Dendritic cell treated with granulocyte-macrophage colony-stimulating factor and Interleukin-4, amounts not matched to agents 40 ng/mL and 50 ng/mL, for 4 days (primary cell): ENCODE data around the gene ZFYVE28.

Experiments
- H3K27ac Mint-ChIP-seq: one replicate; pipeline ENCODE4 v1.8.0; 2022; ENCODE audit warnings: mild to moderate bottlenecking, mixed read lengths
- H3K27me3 Mint-ChIP-seq: one replicate; pipeline ENCODE4 v1.8.0; 2022; ENCODE audit warnings: mild to moderate bottlenecking, mixed read lengths
- H3K36me3 Mint-ChIP-seq: one replicate; pipeline ENCODE4 v1.8.0; 2022; ENCODE audit warnings: low read depth, mixed read lengths
- H3K4me1 Mint-ChIP-seq: one replicate; pipeline ENCODE4 v1.8.0; 2022; ENCODE audit warnings: low read depth, mixed read lengths
- H3K4me3 Mint-ChIP-seq: one replicate; pipeline ENCODE4 v1.8.0; 2022; ENCODE audit warnings: mild to moderate bottlenecking, moderate library complexity, mixed read lengths
- H3K9me3 Mint-ChIP-seq: one replicate; pipeline ENCODE4 v1.8.0; 2022; ENCODE audit warnings: mixed read lengths
- intact Hi-C: fragments of 100-400 bp; cut with micrococcal nuclease; formaldehyde crosslinking; loops from one replicate; pipeline ENCODE4 v1.15.0; 2022

The ZFYVE28 gene

DNA sequence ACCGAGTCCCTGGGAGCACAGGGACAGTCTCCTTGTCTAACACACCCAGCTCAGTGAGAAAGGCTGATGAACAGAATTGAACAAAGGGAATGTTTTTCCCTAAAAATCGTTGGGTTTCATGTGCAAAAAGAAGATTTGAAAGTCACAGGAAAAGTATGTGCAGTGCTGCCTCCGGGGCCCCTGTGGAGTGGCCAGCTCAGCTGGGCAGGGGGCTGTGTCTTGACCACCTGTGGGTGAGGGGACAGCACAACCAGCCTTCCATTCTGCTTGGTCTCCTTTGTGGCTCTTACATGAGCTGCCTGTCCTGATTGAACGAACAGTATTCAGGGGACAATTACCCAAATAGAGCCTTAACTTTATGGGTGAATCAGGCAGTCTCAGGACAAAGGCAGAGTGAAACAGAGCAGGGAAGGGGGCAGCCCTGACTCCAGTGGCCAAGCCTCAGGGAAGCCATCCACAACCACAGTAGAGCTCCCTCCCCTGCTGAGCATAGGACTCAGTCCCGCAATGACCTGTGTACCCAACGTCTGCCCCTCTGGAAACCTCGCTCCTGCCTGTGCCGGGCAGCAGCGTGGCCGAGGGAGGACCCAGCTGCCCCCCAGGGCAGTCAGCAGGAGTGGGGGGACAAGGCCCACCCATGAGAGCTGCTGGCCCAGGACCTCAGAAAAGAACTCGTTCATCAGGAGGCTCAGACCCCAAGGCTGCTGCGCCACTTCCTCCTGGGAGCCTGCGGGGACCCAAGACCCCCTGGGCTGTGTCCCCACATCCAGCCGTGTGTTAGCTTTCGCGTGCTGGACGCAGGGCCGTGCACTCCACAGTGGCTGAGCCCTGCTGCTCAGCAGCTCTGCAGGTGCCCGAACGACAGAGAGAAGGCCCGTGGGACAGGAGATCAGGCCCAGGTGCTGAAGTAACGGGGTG is 96.9 kb downstream of the ZFYVE28 start:
- Mint-ChIP-seq H3K27me3 (peaks cover 2% of the 10 kb centered on the region), H3K27ac (no peak overlapping the region), H3K9me3 (no peaks in the 10 kb centered on the region), H3K4me1 (no peaks in the 10 kb centered on the region), H3K36me3 (no peaks in the 10 kb centered on the region), H3K4me3 (no peak overlapping the region)
- intact Hi-C loops: no loop called here

DNA sequence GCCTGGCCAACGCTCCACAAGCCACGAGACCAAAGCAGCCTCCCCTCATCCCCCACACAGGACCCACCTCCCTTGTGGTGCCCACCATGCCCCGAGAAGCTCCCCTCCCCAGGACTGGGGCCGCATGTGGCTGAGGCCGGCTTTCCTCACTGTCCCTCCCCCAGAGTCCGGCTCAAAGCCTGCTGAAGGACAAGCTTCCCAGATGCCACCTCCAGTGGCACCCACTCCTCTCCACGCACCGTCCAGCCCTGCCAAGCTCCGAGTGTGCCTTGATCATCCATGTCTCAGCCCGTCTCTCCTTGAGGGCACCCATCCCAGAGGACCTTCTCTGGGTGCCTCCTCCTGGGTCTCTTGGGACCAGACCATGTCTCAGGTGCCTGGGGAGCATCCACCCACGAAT is 97.7 kb downstream of the ZFYVE28 start:
- Mint-ChIP-seq H3K4me3 (no peak overlapping the region), H3K9me3 (no peaks in the 10 kb centered on the region), H3K27me3 (peaks cover 3% of the 10 kb centered on the region), H3K36me3 (no peaks in the 10 kb centered on the region), H3K4me1 (no peaks in the 10 kb centered on the region), H3K27ac (no peak overlapping the region)
- intact Hi-C loops: no loop called here

DNA sequence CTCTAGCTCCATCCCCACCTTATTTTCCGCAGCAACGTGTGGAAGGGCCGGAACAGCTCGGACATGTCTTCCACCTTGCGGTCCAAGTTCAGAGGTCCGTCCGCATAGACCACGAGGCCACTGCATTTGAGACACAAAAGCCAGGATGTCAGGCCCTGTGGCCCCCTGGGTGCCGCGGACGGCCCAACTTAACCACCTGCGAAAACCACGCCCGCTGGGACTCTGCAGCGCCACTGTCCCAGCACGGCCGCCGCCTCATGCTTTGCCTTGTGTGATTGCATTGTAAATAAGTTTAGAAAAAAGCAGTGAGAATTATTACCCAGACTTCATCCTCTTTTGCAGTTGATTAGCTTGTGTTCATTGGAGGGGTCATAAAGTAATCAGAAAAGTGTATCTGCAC is 98.3 kb downstream of the ZFYVE28 start:
- Mint-ChIP-seq H3K27me3 (peaks cover 2% of the 10 kb centered on the region), H3K4me3 (no peak overlapping the region), H3K4me1 (no peaks in the 10 kb centered on the region), H3K36me3 (no peaks in the 10 kb centered on the region), H3K27ac (no peak overlapping the region), H3K9me3 (no peaks in the 10 kb centered on the region)
- intact Hi-C loops: no loop called here

DNA sequence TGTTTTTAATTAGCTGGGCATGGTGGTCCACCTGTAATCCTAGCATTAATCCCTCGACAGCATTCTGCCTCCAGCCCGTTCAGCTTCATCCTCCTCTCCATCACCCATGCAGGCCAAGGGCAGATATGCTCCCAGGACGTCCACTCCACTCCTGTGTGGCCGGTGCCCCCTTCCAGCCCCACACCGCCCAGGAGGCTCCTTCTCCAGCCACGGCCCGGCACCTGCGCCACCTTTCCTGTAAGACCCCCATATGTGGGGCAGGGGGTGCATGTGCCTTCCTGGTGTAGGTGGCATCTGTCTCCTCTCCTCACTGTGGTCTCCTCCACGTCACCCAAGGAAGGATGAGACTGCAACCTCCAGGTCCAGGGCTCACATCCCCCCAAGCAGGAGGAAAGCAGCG is 99.6 kb downstream of the ZFYVE28 start:
- H3K27ac Mint-ChIP-seq: no peak overlapping the region
- intact Hi-C loops: no loop called here
- H3K4me1 Mint-ChIP-seq: no peaks in the 10 kb centered on the region
- peaks cover 2% of the 10 kb centered on the region for H3K27me3 Mint-ChIP-seq
- H3K36me3 Mint-ChIP-seq: no peaks in the 10 kb centered on the region
- H3K4me3 Mint-ChIP-seq: no peak overlapping the region
- no peaks in the 10 kb centered on the region for H3K9me3 Mint-ChIP-seq

DNA sequence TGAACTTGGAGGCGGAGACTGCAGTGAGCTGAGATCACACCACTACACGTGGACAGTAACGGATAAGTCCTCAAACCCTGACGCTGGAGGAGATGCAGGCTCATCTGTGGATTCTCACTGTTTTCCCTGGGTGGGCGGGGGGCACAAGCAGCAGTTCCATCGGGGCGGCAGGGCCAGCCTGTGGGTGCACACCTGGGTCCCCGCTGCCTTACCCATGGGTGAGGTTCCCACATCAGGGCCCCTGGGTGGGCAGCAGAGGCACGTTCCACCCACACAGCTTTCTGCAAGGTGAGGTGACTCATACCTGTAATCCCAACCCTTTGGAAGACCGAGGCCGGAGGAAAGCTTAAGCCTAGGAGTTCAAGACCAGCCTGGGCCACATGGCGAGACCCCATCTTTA is 100.0 kb downstream of the ZFYVE28 start:
- H3K4me3 Mint-ChIP-seq: no peak overlapping the region
- H3K4me1 Mint-ChIP-seq: no peaks in the 10 kb centered on the region
- H3K27ac Mint-ChIP-seq: no peak overlapping the region
- H3K36me3 Mint-ChIP-seq: no peaks in the 10 kb centered on the region
- intact Hi-C loops: no loop called here
- no peaks in the 10 kb centered on the region for H3K9me3 Mint-ChIP-seq
- peaks cover 2% of the 10 kb centered on the region for H3K27me3 Mint-ChIP-seq

DNA sequence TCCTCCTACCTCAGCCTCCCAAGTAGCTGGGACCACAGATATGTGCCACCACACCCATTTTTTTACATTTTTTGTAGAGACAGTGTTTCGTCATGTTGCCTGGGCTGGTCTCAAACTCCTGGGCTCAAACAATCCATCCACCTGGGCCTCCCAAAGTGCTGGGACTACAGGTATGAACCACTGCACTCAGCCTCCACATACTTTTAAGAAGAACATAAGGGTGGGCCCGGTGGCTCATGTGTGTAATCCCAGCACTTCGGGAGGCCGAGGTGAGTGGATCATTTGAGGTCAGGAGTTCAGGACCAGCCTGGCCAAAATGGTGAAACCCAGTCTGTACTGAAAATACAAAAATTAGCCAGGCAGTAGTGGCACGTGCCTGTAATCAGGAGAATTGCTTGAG is 105.1 kb downstream of the ZFYVE28 start:
- H3K27ac Mint-ChIP-seq: no peak overlapping the region
- H3K4me1 Mint-ChIP-seq: no peaks in the 10 kb centered on the region
- peaks cover 5% of the 10 kb centered on the region for H3K27me3 Mint-ChIP-seq
- no peaks in the 10 kb centered on the region for H3K9me3 Mint-ChIP-seq
- no peaks in the 10 kb centered on the region for H3K36me3 Mint-ChIP-seq
- intact Hi-C loops: no loop called here
- H3K4me3 Mint-ChIP-seq: no peak overlapping the region

DNA sequence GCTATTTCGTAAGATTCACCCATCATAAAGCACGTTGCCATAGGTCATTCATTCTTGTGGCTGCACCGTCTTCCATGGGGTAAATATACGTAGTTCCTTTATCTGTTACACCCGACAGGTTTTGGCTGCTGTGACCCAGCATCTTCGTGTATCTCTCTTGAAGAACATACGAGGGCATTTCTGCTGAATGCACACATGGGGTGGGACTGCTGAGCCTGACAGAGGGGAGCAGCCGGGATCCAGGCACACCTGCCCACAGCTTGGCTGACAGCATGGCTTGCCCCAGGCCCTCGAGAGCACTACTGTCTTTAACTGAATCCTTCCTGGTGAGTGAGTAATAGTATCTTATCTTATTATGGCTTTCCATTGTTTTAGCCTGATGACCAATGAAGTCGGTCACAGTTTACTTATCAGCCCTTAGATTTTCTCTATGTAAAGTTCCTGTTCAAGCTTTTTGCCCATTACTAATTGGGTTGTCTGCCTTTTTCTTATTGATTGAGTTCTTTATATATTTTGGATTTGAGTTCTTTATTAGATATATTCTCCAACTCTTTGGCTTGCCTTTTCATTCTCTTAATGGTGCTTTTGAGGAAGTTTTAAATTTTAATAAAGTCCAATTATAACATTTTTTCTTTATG is 111.6 kb downstream of the ZFYVE28 start:
- intact Hi-C loops: no loop called here
- Mint-ChIP-seq H3K9me3 (peaks cover 14% of the 10 kb centered on the region), H3K27ac (peak overlapping the region; percentile 64), H3K27me3 (peaks cover 3% of the 10 kb centered on the region), H3K4me1 (peaks cover 21% of the 10 kb centered on the region), H3K4me3 (no peak overlapping the region), H3K36me3 (peaks cover 27% of the 10 kb centered on the region)

DNA sequence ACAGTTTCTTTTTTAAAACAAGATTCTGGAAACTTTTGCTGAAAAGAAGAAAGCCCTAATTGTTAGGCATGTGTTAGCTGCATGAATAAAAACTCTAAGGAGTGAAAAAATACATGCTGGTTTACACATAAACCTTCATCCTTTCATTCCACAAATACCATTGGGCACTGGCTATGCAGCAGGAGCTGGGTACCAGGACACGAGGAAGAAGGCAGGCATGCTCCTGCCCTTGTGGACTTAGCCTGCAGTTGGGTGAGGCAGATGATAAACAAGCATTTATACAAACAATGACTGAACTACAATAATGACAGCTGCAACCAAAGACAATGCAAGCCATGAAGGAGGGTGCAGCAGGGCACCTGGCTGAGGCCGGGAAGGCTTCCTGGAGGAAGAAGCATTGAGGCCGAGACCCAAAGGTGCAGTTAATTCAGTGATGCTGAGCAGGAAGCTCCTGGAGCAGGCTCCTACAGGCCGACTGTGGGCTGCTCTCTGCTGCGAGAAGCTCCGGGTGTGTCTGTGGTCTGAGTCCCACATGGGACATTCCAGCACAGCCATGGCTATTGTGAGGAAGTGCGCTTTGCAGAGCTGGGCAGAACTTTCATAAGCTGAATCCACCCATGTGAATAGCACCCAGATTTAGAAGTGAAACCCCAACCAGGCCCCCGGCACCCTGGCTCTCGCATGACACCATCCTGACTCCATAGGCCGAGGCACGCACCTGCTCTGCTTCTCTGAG is 112.5 kb downstream of the ZFYVE28 start:
- peaks cover 14% of the 10 kb centered on the region for H3K9me3 Mint-ChIP-seq
- peaks cover 3% of the 10 kb centered on the region for H3K27me3 Mint-ChIP-seq
- H3K36me3 Mint-ChIP-seq: peaks cover 34% of the 10 kb centered on the region
- H3K4me1 Mint-ChIP-seq: peaks cover 21% of the 10 kb centered on the region
- intact Hi-C loops: no loop called here
- H3K4me3 Mint-ChIP-seq: no peak overlapping the region
- peak overlapping the region; percentile 64 for H3K27ac Mint-ChIP-seq

DNA sequence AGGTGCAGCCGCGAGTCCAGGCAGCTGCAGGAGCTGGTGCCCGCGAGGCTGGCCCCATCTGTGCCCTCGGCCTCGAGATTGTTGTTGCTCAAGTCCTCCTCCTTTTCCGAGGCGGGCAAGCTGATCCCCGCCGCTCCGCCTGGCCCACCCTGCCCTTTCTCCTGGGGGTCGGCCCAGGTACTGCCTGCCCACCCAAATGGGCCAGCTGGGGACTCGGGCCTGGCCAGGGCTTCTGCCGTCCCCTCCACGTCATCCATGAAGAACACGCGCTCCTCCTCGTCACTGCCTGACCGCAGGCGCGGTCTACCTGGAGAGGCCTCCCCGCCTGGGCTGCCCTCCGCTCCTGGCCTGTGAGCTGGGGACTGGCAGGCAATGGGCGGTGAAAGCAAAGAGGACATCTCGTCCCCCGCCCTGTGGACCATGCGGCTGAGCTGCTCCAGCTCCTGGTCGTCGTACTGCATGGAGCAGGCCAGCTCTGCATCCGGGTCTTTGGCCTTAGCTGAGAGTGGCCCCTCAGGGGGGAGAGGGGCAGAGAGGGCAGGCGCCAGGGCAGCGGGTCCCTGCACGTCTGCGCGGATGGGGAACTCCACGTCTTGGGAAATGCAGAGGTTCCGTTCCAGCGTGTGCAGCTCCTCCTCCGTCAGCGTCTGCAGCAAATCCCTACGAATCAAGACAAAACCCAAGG is 113.4 kb downstream of the ZFYVE28 start:
- peaks cover 21% of the 10 kb centered on the region for H3K4me1 Mint-ChIP-seq

DNA sequence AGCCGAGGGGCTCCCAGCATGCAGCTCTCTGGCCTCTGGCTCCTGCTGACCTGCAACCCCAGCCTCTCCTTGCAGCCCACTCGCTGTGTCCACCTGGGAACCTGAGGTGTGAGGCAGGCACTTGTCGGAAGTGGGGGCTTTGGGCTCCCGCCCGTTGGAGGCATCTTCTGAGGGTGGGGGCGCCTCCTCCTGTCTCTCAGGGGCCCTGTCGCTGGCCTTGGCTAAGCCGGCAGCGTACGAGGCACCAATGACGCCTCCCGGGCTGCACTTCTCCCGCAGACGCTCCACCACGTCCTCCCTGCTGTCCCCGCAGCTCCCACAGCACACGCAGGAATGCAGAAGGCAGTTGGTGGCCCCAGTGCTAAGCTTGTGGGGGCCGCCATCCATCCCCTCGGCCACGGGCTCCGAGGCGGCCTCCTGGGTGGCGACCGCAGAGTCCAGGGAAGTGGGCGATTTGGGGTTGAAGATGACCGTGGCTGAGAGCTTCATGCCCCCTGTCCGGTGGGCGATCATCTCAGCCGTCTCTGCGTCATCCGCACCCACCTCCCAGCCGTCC is 114.0 kb downstream of the ZFYVE28 start:
- Mint-ChIP-seq H3K4me1 (peaks cover 21% of the 10 kb centered on the region), H3K27me3 (peaks cover 2% of the 10 kb centered on the region), H3K9me3 (peaks cover 14% of the 10 kb centered on the region), H3K4me3 (no peak overlapping the region), H3K36me3 (peaks cover 44% of the 10 kb centered on the region), H3K27ac (peak overlapping the region; percentile 64)
- intact Hi-C loops: no loop called here

More for the DNA sequence above, 113.4 kb downstream of the ZFYVE28 start:
- peaks cover 43% of the 10 kb centered on the region for H3K36me3 Mint-ChIP-seq
- no peak overlapping the region for H3K4me3 Mint-ChIP-seq
- peaks cover 14% of the 10 kb centered on the region for H3K9me3 Mint-ChIP-seq
- intact Hi-C loops: no loop called here
- peaks cover 3% of the 10 kb centered on the region for H3K27me3 Mint-ChIP-seq
- H3K27ac Mint-ChIP-seq: peak overlapping the region; percentile 64

DNA sequence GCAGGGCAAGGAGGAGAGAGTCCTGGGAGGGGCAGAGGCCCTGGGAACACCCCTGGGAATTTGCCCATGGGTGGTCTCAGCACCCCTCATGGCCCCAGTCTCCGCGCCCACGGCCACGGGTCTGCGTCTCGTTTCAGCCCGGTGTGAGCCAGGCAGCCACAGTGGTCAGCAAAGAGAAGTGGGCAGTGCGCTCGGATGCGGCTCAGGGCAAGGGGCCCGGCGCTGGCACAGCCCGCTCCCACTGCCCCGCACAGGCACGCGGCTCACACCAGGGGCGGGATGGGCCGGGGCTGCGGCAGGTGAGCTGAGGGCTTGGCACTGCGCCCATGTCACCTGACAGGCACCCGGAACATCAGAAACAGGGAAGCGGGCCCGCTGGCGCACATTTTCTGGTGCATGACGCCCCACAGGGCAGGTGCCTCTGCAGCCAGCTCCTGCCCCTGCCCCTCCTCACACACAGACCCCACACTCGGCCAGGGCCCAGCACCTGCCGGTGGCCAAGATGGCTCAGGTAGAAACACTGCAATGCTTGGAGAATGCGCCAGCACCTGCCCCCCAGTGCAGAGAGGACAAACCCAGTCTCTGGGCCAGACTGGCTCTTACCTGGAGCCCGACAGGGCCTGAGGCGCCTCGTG is 114.6 kb downstream of the ZFYVE28 start:
- H3K36me3 Mint-ChIP-seq: peaks cover 44% of the 10 kb centered on the region
- peaks cover 21% of the 10 kb centered on the region for H3K4me1 Mint-ChIP-seq
- peaks cover 1% of the 10 kb centered on the region for H3K27me3 Mint-ChIP-seq
- H3K27ac Mint-ChIP-seq: peak overlapping the region; percentile 16
- intact Hi-C loops: no loop called here
- H3K4me3 Mint-ChIP-seq: no peak overlapping the region
- H3K9me3 Mint-ChIP-seq: peaks cover 14% of the 10 kb centered on the region

DNA sequence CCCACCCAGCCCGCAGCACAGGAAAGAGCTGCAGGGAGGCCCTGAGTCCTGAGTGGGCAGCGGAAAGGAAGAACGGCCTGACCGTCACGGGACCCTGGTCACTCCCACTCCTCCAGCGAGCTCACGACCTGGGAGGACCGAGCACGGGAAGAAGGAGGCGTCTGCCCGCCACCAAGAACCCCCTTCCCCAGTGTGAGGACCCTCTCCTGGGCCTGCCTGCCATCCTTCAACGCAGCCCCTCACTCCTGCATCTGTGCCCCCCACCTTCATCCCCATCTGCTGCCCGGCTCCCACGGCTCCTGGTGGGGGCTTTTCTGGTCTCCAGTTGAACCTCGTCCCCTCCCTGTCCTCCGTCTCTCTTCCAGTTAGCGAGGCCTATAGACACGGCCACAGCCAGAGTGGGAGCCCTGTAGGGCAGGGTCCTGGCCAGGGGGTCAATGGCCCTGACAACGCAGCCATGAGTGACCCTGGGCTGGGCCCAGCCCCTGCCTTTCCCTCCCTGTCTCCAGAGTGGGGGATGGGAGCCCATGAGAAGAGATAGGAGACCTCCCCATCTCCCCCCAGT is 115.2 kb downstream of the ZFYVE28 start:
- H3K9me3 Mint-ChIP-seq: peaks cover 14% of the 10 kb centered on the region
- intact Hi-C loops: no loop called here
- H3K27me3 Mint-ChIP-seq: peaks cover 4% of the 10 kb centered on the region
- H3K36me3 Mint-ChIP-seq: peaks cover 45% of the 10 kb centered on the region
- no peak overlapping the region for H3K4me3 Mint-ChIP-seq
- peak overlapping the region; percentile 16 for H3K27ac Mint-ChIP-seq
- peaks cover 21% of the 10 kb centered on the region for H3K4me1 Mint-ChIP-seq
